Measurements from ENCODE around the gene NRDC.
"Not testable (repeated sequence)": the region's sequence is repeated elsewhere in the genome, so short reads cannot be mapped to it uniquely, and the experiment has no call there.

NRDC gene

DNA sequence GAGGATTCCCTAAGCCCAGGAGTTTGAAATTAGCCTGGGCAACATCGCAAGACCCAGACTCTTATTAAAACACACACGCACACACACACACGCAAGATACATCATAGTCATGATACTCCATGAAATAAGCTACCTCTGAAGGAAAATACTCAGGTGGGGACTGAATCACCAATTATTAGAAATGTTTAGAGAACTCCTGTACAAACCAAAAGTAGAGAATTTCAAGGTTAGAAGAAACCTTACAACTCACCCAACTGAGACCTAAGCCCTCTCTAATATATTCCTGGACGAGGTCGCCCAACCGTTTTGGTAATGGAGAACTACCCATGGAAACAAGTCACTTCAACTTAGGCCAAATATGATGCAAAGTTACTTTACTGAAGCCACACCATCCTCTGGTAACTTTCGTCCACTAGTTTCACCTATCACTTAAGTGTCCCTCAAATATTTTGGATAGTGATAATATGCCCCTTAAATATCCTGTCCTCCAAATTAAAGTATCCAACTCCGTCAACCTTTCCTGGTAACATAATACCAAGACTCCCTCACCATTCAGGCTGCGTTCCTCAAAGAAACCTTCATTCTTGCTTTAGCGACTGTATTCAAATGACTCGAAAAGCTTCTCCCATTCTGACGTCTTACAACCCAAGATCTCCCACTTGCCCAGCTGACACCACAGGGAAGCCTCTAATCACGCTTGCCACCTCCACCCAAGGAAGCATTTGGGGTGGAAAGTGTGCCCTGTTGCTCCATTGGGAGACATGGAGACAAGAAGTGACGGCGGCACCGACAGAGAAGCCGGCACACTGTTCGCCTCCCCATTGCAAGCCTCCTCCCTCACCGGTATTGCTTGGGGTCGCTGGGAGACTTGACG is 856 bp downstream of the NRDC start:
- peak overlapping the region; percentile 96 for H3K27ac ChIP-seq (ENCODE audit: low read depth, low read length)
- no peaks in the 10 kb centered on the region for H3K36me3 ChIP-seq (ENCODE audit: insufficient read depth, low read length)
- H3K27me3 ChIP-seq (ENCODE audit: control insufficient read depth in 1 of 2, insufficient read depth in 2 of 2, low read length in 2 of 2), result no peaks in the 10 kb centered on the region
- H3K4me3 ChIP-seq (ENCODE audit: low read depth in 1 of 2, low read length in 2 of 2), result peak overlapping the region; percentile 87 to 100
- no peaks in the 10 kb centered on the region for H3K9me3 ChIP-seq (ENCODE audit: low read length)
- peaks cover 36% of the 10 kb centered on the region for H3K4me1 ChIP-seq (ENCODE audit: insufficient read depth, low read length)
- peak overlapping the region; percentile 99 for H3K9ac ChIP-seq (ENCODE audit: low read length)

DNA sequence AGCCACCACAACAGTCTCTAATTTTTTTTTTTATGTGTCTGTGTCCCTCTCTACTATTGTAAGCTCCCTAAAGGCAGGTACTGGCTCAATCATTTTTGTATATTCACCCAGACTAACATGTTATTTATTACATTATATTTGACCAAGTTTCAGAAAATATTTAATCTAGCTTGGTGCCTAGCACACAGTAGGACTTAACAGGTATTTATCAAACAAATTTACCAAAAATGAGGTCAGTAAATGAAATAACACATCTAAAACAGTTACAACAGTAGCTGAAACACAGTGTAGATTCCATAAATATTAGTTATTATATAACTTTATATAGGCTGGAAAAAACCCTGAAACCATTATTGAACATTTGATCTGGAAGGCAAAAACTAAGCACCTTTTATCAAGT is 2.7 kb downstream of the NRDC start:
- Histone ChIP-seq H3K27ac (ENCODE audit: low read depth, low read length) (no peak overlapping the region), H3K9ac (ENCODE audit: low read length) (no peak overlapping the region), H3K27me3 (ENCODE audit: control insufficient read depth in 1 of 2, insufficient read depth in 2 of 2, low read length in 2 of 2) (no peaks in the 10 kb centered on the region), H3K4me3 (ENCODE audit: low read depth in 1 of 2, low read length in 2 of 2) (no peak overlapping the region), H3K9me3 (ENCODE audit: low read length) (no peaks in the 10 kb centered on the region), H3K36me3 (ENCODE audit: insufficient read depth, low read length) (peaks cover 4% of the 10 kb centered on the region), H3K4me1 (ENCODE audit: insufficient read depth, low read length) (peaks cover 36% of the 10 kb centered on the region)

DNA sequence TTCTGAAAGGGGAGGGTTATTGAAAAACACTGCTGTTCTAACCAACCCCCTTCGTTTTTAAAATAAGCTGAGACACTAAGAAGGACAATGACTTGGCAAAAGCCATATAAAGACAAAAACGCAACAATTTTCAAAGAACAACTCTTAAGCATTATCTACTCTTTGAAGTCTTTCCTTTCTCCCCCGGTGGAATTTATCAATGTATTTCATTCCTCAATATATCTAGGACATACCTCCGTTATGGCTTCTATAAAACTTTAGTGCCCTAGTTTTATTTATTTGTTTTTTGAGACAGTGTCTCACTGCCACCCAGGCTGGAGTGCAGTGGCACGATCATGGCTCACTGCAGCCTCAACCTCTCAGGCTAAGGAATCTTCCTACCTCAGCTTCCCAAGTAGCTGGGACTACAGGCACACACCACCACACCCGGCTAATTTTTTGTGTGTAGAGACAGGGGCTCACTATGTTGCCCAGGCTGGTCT is 3.2 kb downstream of the NRDC start:
- Histone ChIP-seq H3K9me3 (ENCODE audit: low read length) (no peaks in the 10 kb centered on the region), H3K9ac (ENCODE audit: low read length) (no peak overlapping the region), H3K4me3 (ENCODE audit: low read depth in 1 of 2, low read length in 2 of 2) (no peak overlapping the region), H3K4me1 (ENCODE audit: insufficient read depth, low read length) (peaks cover 36% of the 10 kb centered on the region), H3K27ac (ENCODE audit: low read depth, low read length) (no peak overlapping the region), H3K27me3 (ENCODE audit: control insufficient read depth in 1 of 2, insufficient read depth in 2 of 2, low read length in 2 of 2) (no peaks in the 10 kb centered on the region), H3K36me3 (ENCODE audit: insufficient read depth, low read length) (peaks cover 4% of the 10 kb centered on the region)

DNA sequence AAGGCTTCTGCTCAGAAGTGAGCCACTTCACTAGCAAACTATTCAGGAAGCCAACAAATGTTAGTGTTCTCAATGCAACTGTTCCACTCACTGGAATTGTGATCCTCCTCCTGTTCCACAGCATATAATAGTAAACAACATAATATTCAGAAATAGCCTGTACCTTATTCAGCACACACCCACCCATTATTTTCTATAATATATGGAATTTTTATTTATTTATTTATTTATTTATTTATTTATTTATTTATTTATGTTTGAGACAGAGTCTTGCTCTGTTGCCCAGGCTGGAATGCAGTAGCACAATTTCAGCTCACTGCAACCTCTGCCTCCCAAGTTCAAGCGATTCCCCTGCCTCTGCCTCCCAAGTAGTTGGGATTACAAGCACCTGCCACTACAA is 5.3 kb downstream of the NRDC start:
- not testable (repeated sequence) for H3K27me3 ChIP-seq (ENCODE audit: control insufficient read depth in 1 of 2, insufficient read depth in 2 of 2, low read length in 2 of 2); H3K9me3 ChIP-seq (ENCODE audit: low read length); H3K27ac ChIP-seq (ENCODE audit: low read depth, low read length); H3K4me3 ChIP-seq (ENCODE audit: low read depth in 1 of 2, low read length in 2 of 2); H3K9ac ChIP-seq (ENCODE audit: low read length); H3K36me3 ChIP-seq (ENCODE audit: insufficient read depth, low read length)
- H3K4me1 ChIP-seq (ENCODE audit: insufficient read depth, low read length), result peaks cover 30% of the 10 kb centered on the region

DNA sequence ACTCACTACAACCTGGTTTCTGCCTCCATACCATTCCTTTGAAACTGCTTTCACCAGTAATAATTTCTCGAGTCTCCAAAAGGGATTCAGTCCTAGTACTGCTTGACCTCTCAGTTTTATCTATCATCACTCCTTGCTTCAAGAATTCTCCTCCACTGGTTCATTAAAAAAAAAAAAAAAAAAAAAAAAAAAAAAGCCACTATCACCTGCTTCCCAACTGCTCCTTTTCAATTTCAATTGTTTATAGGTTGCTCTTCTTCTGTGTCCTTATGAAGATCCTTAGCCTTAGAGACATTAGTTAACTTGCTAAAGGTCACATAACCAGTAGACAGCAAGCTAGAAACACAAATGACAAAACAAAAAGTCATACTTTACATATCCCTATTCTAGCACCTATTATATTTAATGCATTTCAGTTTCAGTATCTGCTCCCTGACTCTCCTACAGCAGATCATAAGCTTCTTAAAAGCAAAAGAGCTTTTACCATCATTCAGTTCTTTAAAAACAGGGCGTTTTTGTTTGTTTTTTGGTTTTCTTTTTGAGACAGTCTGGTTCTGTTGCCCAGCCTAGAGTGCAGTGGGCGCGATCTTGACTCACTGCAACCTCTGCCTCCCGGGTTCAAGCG is 7.1 kb downstream of the NRDC start:
- H3K4me3 ChIP-seq (ENCODE audit: low read depth in 1 of 2, low read length in 2 of 2), result no peak overlapping the region
- H3K27me3 ChIP-seq (ENCODE audit: control insufficient read depth in 1 of 2, insufficient read depth in 2 of 2, low read length in 2 of 2), result no peaks in the 10 kb centered on the region
- H3K4me1 ChIP-seq (ENCODE audit: insufficient read depth, low read length), result peaks cover 19% of the 10 kb centered on the region
- no peaks in the 10 kb centered on the region for H3K9me3 ChIP-seq (ENCODE audit: low read length)
- no peak overlapping the region for H3K9ac ChIP-seq (ENCODE audit: low read length)
- H3K36me3 ChIP-seq (ENCODE audit: insufficient read depth, low read length), result peaks cover 4% of the 10 kb centered on the region
- no peak overlapping the region for H3K27ac ChIP-seq (ENCODE audit: low read depth, low read length)

- no peak overlapping the region for H3K9ac ChIP-seq (ENCODE audit: low read length)
- H3K27ac ChIP-seq (ENCODE audit: low read depth, low read length), result no peak overlapping the region
- peaks cover 13% of the 10 kb centered on the region for H3K4me1 ChIP-seq (ENCODE audit: insufficient read depth, low read length)
These were observed 7.8 kb downstream of the NRDC start for GRCh38 chr1:51870603-51871350.

GRCh38 chr1:51867479-51868232 is 10.9 kb downstream of the NRDC start:
- no peak overlapping the region for H3K27ac ChIP-seq (ENCODE audit: low read depth, low read length)
- H3K36me3 ChIP-seq (ENCODE audit: insufficient read depth, low read length), result peaks cover 4% of the 10 kb centered on the region
- no peaks in the 10 kb centered on the region for H3K9me3 ChIP-seq (ENCODE audit: low read length)
- no peaks in the 10 kb centered on the region for H3K27me3 ChIP-seq (ENCODE audit: control insufficient read depth in 1 of 2, insufficient read depth in 2 of 2, low read length in 2 of 2)
- peaks cover 4% of the 10 kb centered on the region for H3K4me1 ChIP-seq (ENCODE audit: insufficient read depth, low read length)
- H3K9ac ChIP-seq (ENCODE audit: low read length), result no peak overlapping the region
- H3K4me3 ChIP-seq (ENCODE audit: low read depth in 1 of 2, low read length in 2 of 2), result no peak overlapping the region

More at GRCh38 chr1:51870603-51871350, 7.8 kb downstream of the NRDC start:
- no peak overlapping the region for H3K4me3 ChIP-seq (ENCODE audit: low read depth in 1 of 2, low read length in 2 of 2)
- H3K27me3 ChIP-seq (ENCODE audit: control insufficient read depth in 1 of 2, insufficient read depth in 2 of 2, low read length in 2 of 2), result no peaks in the 10 kb centered on the region
- H3K36me3 ChIP-seq (ENCODE audit: insufficient read depth, low read length), result peaks cover 4% of the 10 kb centered on the region
- H3K9me3 ChIP-seq (ENCODE audit: low read length), result no peaks in the 10 kb centered on the region

DNA sequence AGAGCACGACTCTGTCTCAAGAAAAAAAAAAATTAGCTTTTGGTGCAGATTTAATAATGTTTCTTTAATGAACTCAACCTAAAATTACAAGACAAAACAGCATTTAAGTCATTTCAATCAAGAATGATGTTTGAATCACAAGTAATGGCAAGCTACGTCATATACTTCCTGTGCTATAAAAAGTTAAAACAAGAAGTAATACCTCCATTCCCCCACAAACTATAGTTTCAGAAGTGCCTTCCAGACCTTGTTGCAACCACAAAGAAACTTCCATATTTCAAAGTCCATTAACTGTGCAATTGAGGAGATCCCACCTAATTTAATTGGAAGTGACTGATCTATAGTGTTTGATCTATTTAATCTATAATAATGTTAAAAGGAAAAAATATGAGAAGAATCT is 15.1 kb downstream of the NRDC start:
- Histone ChIP-seq H3K27me3 (ENCODE audit: control insufficient read depth in 1 of 2, insufficient read depth in 2 of 2, low read length in 2 of 2) (no peaks in the 10 kb centered on the region), H3K4me1 (ENCODE audit: insufficient read depth, low read length) (peaks cover 4% of the 10 kb centered on the region), H3K36me3 (ENCODE audit: insufficient read depth, low read length) (no peaks in the 10 kb centered on the region), H3K9ac (ENCODE audit: low read length) (no peak overlapping the region), H3K4me3 (ENCODE audit: low read depth in 1 of 2, low read length in 2 of 2) (no peak overlapping the region), H3K9me3 (ENCODE audit: low read length) (no peaks in the 10 kb centered on the region), H3K27ac (ENCODE audit: low read depth, low read length) (no peak overlapping the region)

- H3K36me3 ChIP-seq (ENCODE audit: insufficient read depth, low read length), result no peaks in the 10 kb centered on the region
- no peak overlapping the region for H3K4me3 ChIP-seq (ENCODE audit: low read depth in 1 of 2, low read length in 2 of 2)
- no peaks in the 10 kb centered on the region for H3K4me1 ChIP-seq (ENCODE audit: insufficient read depth, low read length)
- no peaks in the 10 kb centered on the region for H3K27me3 ChIP-seq (ENCODE audit: control insufficient read depth in 1 of 2, insufficient read depth in 2 of 2, low read length in 2 of 2)
- no peak overlapping the region for H3K27ac ChIP-seq (ENCODE audit: low read depth, low read length)
- no peaks in the 10 kb centered on the region for H3K9me3 ChIP-seq (ENCODE audit: low read length)
- no peak overlapping the region for H3K9ac ChIP-seq (ENCODE audit: low read length)
These were observed 16.9 kb downstream of the NRDC start for GRCh38 chr1:51861669-51862068.

DNA sequence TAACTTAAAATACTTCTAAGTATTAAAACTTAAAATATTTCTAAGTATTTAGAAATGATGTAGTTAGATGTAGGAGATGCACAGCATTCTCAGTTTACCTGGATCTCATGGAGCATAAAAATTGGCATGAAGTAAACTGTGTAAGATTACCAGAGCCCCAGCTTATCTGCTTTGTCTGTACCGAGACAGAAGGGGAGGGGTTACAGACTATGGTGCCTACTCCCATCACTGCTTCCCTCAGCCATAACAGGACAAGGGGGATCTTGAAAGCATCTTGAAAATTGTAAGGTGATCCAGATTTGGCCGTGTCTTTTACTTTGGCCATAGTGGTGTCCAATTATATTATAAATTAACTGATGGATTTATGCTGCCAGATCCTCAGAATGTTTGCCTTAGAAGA is 18.8 kb downstream of the NRDC start:
- no peaks in the 10 kb centered on the region for H3K4me1 ChIP-seq (ENCODE audit: insufficient read depth, low read length)
- H3K36me3 ChIP-seq (ENCODE audit: insufficient read depth, low read length), result peaks cover 1% of the 10 kb centered on the region
- no peaks in the 10 kb centered on the region for H3K9me3 ChIP-seq (ENCODE audit: low read length)
- no peak overlapping the region for H3K4me3 ChIP-seq (ENCODE audit: low read depth in 1 of 2, low read length in 2 of 2)
- no peak overlapping the region for H3K9ac ChIP-seq (ENCODE audit: low read length)
- no peak overlapping the region for H3K27ac ChIP-seq (ENCODE audit: low read depth, low read length)
- no peaks in the 10 kb centered on the region for H3K27me3 ChIP-seq (ENCODE audit: control insufficient read depth in 1 of 2, insufficient read depth in 2 of 2, low read length in 2 of 2)

GRCh38 chr1:51859333-51859732 is 19.2 kb downstream of the NRDC start:
- no peak overlapping the region for H3K27ac ChIP-seq (ENCODE audit: low read depth, low read length)
- no peak overlapping the region for H3K4me3 ChIP-seq (ENCODE audit: low read depth in 1 of 2, low read length in 2 of 2)
- no peaks in the 10 kb centered on the region for H3K4me1 ChIP-seq (ENCODE audit: insufficient read depth, low read length)
- peaks cover 5% of the 10 kb centered on the region for H3K36me3 ChIP-seq (ENCODE audit: insufficient read depth, low read length)
- no peak overlapping the region for H3K9ac ChIP-seq (ENCODE audit: low read length)
- H3K9me3 ChIP-seq (ENCODE audit: low read length), result no peaks in the 10 kb centered on the region
- no peaks in the 10 kb centered on the region for H3K27me3 ChIP-seq (ENCODE audit: control insufficient read depth in 1 of 2, insufficient read depth in 2 of 2, low read length in 2 of 2)
